ENCODE data around the gene CACTIN. TPM values are rescaled to one million over a fixed set of nuclear protein-coding genes. Genes with fewer than 3 reads are reported as not detected.

Gene CACTIN
- total and polyA plus RNA-seq, 2 of the 8 experiments (the other 6 are each of a cell fraction or from before 2014, with no cell fraction given): 25.8 to 29.9 TPM

DNA sequence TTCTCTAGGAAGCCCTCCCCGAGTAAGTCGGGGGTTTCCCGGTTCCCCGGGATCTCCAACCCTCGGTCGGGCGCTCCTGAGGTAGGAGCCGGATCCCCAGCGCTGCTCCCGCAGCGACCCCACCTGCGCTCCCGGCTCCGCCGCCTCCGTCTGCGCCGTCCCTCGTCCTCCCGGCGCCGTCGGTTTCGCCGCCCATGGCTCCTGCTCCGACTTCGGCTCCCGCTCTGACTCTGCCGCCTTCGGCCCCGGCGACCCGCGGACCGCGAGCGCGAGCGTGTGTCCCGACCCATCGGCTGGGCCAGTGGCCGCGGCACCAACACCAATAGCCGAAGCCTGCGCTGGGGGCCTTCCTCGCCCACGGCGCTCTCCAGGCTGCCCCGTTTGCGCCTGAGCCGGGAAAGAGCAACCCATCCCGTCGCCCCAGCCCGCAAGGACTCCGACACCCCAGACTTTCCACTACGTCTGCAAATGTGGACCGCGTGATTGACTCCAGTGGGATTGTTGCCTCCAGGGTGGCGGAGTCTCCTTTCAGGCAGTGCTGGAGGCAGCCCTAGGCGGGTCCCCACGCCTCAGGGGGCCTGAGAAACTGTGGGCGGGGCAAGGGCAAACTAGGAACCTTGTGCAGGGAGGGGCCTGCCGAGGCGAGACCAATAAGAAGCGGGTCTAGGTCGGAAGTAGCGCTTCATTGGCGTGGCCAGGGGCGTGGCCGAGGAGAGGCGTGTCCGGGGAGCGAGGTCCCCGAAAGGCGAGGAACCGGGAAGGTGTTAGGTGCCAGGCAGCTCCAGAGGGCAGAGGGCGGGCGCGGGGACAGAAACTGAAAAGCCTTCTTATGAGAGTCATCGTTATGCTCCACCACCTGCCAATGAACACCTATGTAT lies at the start of gene CACTIN (continued):
- TF ChIP-seq, protein P1, sequence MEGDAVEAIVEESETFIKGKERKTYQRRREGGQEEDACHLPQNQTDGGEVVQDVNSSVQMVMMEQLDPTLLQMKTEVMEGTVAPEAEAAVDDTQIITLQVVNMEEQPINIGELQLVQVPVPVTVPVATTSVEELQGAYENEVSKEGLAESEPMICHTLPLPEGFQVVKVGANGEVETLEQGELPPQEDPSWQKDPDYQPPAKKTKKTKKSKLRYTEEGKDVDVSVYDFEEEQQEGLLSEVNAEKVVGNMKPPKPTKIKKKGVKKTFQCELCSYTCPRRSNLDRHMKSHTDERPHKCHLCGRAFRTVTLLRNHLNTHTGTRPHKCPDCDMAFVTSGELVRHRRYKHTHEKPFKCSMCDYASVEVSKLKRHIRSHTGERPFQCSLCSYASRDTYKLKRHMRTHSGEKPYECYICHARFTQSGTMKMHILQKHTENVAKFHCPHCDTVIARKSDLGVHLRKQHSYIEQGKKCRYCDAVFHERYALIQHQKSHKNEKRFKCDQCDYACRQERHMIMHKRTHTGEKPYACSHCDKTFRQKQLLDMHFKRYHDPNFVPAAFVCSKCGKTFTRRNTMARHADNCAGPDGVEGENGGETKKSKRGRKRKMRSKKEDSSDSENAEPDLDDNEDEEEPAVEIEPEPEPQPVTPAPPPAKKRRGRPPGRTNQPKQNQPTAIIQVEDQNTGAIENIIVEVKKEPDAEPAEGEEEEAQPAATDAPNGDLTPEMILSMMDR (IDR thresholded peaks at IDR 0.05; ENCODE audit: control extremely low read depth in 1 of 3, insufficient read depth in 1 of 3, low read depth in 1 of 3, low read length in 3 of 3): 0 out of 4 replicates have a peak, but pooled peaks of 1 of the 3 experiments have one; percentile 1
- peak; percentile 93 for TF ChIP-seq ASH2L (IDR thresholded peaks at IDR 0.05; ENCODE audit: low read length)
- TF ChIP-seq BRCA1 (IDR thresholded peaks at IDR 0.05; ENCODE audit: low read depth, low read length): no peak
- TF ChIP-seq, protein P2, sequence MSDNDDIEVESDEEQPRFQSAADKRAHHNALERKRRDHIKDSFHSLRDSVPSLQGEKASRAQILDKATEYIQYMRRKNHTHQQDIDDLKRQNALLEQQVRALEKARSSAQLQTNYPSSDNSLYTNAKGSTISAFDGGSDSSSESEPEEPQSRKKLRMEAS (IDR thresholded peaks at IDR 0.05): peak; percentile 91
- peak; percentile 93 for TF ChIP-seq POLR2AphosphoS5 (IDR thresholded peaks at IDR 0.05; ENCODE audit: low read depth, low read length)
- no peak for TF ChIP-seq EZH2 (IDR thresholded peaks at IDR 0.05; ENCODE audit: low read depth, low read length, severe bottlenecking)
- no peak for TF ChIP-seq BACH1 (IDR thresholded peaks at IDR 0.05; ENCODE audit: low read length)
- TF ChIP-seq JUND (IDR thresholded peaks at IDR 0.05; ENCODE audit: low read length): peak; percentile 28; the same call in 1 of the 2 replicates
- peak; percentile 87 for TF ChIP-seq TAF1 (IDR thresholded peaks at IDR 0.05; ENCODE audit: low read depth, low read length)
- no peak for TF ChIP-seq MAFK (IDR thresholded peaks at IDR 0.05; ENCODE audit: low read depth, low read length)
- TF ChIP-seq POU5F1 (IDR thresholded peaks at IDR 0.05; ENCODE audit: low read depth, low read length): no peak
- TF ChIP-seq, protein P3, sequence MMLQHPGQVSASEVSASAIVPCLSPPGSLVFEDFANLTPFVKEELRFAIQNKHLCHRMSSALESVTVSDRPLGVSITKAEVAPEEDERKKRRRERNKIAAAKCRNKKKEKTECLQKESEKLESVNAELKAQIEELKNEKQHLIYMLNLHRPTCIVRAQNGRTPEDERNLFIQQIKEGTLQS (IDR thresholded peaks at IDR 0.05; ENCODE audit: insufficient read depth, low read depth, low read length): peak; percentile 82
- TF ChIP-seq SP4 (IDR thresholded peaks at IDR 0.05; ENCODE audit: low read length): peak; percentile 100
- TF ChIP-seq KDM1A (IDR thresholded peaks at IDR 0.05; ENCODE audit: borderline replicate concordance, low read length): no peak
- TF ChIP-seq TBP (IDR thresholded peaks at IDR 0.05; ENCODE audit: low read depth, low read length): peak; percentile 75
- peak in 1 of 2 experiments; percentile 92; a peak in 2 of 3 replicates for TF ChIP-seq POLR2A (IDR thresholded peaks at IDR 0.05; ENCODE audit: control extremely low read depth in 1 of 2, low read depth in 2 of 2, low read length in 2 of 2)
- TF ChIP-seq FOSL1 (IDR thresholded peaks at IDR 0.05; ENCODE audit: insufficient read depth, low read depth, low read length): no peak
